Type B pancreatic cell (in vitro differentiated cells): ENCODE data around the gene BTRC. TPM values are rescaled to one million over a fixed set of nuclear protein-coding genes. Genes with fewer than 3 reads are reported as not detected.
A peak's percentile ranks its signal among the peaks of the same experiment; 100 is the strongest.

Source experiments
- DNase-seq: peaks from one replicate; pipeline ENCODE4 v3.0.0; 2021; ENCODE audit warnings: mixed read lengths; ENCODE audit not compliant: unreplicated experiment; ENCODE audit errors: extremely low spot score
- H3K27ac Mint-ChIP-seq: 2 replicates; pipeline ENCODE4 v1.8.0; 2021; ENCODE audit warnings: mild to moderate bottlenecking, mixed read lengths
- H3K27me3 Mint-ChIP-seq: 2 replicates; pipeline ENCODE4 v1.8.0; 2021; ENCODE audit warnings: mixed read lengths
- H3K36me3 Mint-ChIP-seq: 2 replicates; pipeline ENCODE4 v1.8.0; 2021; ENCODE audit warnings: mixed read lengths
- H3K4me1 Mint-ChIP-seq: one replicate; pipeline ENCODE4 v1.8.0; 2021; ENCODE audit warnings: mixed read lengths; ENCODE audit not compliant: unreplicated experiment
- H3K4me3 Mint-ChIP-seq: 2 replicates; pipeline ENCODE4 v1.8.0; 2021; ENCODE audit warnings: mild to moderate bottlenecking, mixed read lengths
- H3K9me3 Mint-ChIP-seq: 2 replicates; pipeline ENCODE4 v1.8.0; 2021; ENCODE audit warnings: mixed read lengths
- CTCF ChIP-seq: fragments of 200-600 bp; sonication (generic); conservative IDR thresholded peaks from 2 replicates; pipeline ENCODE4 v1.5.0; 2021; ENCODE audit warnings: antibody characterized with exemption, mild to moderate bottlenecking
- total RNA-seq: library from RNA; stranded (reverse); gene quantifications from 2 replicates; pipeline ENCODE4 v1.2.1, GENCODE V29; 2021; ENCODE audit warnings: low replicate concordance

The BTRC gene
- total RNA-seq, 1 donor from 2014 or later = 35.2 TPM

DNA sequence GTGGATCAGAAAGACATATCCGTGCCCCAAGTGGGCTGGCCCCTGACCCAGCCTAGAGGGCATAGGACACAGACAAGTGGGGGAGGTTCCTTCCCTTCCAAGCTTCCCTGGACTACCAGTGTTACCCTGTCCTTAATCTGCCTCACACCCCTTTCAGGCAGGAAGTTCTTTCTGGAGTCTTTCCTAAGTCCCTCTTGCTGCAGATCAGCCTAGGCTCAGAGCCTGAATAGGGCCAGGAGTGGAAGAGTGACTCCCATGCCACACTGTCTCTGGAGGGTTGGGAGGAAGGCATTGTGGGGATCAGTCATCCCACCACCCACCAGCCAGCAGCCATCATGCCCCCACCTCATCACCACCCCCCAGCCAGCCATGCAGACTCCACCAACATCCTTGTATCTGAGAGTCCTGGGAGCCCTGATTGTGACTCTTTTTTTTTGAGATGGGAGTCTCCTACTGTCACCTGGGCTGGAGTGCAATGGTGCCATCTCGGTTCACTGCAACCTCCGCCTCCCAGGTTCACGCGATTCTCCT, 211.5 kb downstream of the BTRC start:
- peaks cover 15% of the 10 kb centered on the region for H3K4me1 Mint-ChIP-seq
- no peak overlapping the region for H3K27ac Mint-ChIP-seq
- no peak overlapping the region for H3K4me3 Mint-ChIP-seq
- TF ChIP-seq CTCF = no peak
- no peaks in the 10 kb centered on the region for H3K9me3 Mint-ChIP-seq
- DNase-seq = peak; percentile 42
- H3K36me3 Mint-ChIP-seq = no peaks in the 10 kb centered on the region
- H3K27me3 Mint-ChIP-seq = peaks cover 72% of the 10 kb centered on the region

- H3K36me3 Mint-ChIP-seq = no peaks in the 10 kb centered on the region
- peaks cover 15% of the 10 kb centered on the region for H3K4me1 Mint-ChIP-seq
- peaks cover 77% of the 10 kb centered on the region for H3K27me3 Mint-ChIP-seq
- H3K9me3 Mint-ChIP-seq = no peaks in the 10 kb centered on the region
- H3K27ac Mint-ChIP-seq = no peak overlapping the region
- H3K4me3 Mint-ChIP-seq = peak overlapping the region; percentile 55
- peak; percentile 49 for DNase-seq
- TF ChIP-seq CTCF = no peak
Measured at GRCh38 chr10:101565936-101566332, 212.0 kb downstream of the BTRC start.

- H3K4me1 Mint-ChIP-seq = peaks cover 15% of the 10 kb centered on the region
- peak; percentile 40 for TF ChIP-seq CTCF
- no peaks in the 10 kb centered on the region for H3K9me3 Mint-ChIP-seq
- peak overlapping the region; percentile 56 for H3K4me3 Mint-ChIP-seq
- no peaks in the 10 kb centered on the region for H3K36me3 Mint-ChIP-seq
- no peak overlapping the region for H3K27ac Mint-ChIP-seq
- DNase-seq = peak; percentile 68
- H3K27me3 Mint-ChIP-seq = peaks cover 82% of the 10 kb centered on the region
Measured at GRCh38 chr10:101566333-101567164, 212.6 kb downstream of the BTRC start.

- Mint-ChIP-seq H3K27me3 (peaks cover 82% of the 10 kb centered on the region), H3K36me3 (no peaks in the 10 kb centered on the region), H3K27ac (peak overlapping the region; percentile 4), H3K4me1 (peaks cover 15% of the 10 kb centered on the region), H3K4me3 (peak overlapping the region; percentile 56), H3K9me3 (no peaks in the 10 kb centered on the region)
- TF ChIP-seq CTCF = no peak
- DNase-seq = no peak
Measured at GRCh38 chr10:101567165-101568006, 213.4 kb downstream of the BTRC start.

GRCh38 chr10:101568054-101568745, 214.2 kb downstream of the BTRC start:
- Mint-ChIP-seq H3K27me3 (peaks cover 81% of the 10 kb centered on the region), H3K4me3 (peak overlapping the region; percentile 34), H3K9me3 (no peaks in the 10 kb centered on the region), H3K4me1 (peaks cover 15% of the 10 kb centered on the region), H3K36me3 (no peaks in the 10 kb centered on the region), H3K27ac (no peak overlapping the region)
- no peak for DNase-seq
- no peak for TF ChIP-seq CTCF
